ENCODE measurements around the gene DLEC1. TPM values are rescaled to one million over a fixed set of nuclear protein-coding genes. Genes with fewer than 3 reads are reported as not detected.

Gene DLEC1
- total RNA-seq, 1 donor from 2014 or later = 0.54 TPM

GRCh38 chr3:38171622-38172021, 132.6 kb downstream of the DLEC1 start:
- no peak for FAIRE-seq
- peaks cover 46% of the 10 kb centered on the region for H4K20me1 ChIP-seq (ENCODE audit: insufficient read depth, low read length)
- H3K4me1 Mint-ChIP-seq (ENCODE audit: low read depth, unreplicated experiment) = peaks cover 51% of the 10 kb centered on the region

More at GRCh38 chr3:38171622-38172021, 132.6 kb downstream of the DLEC1 start:
- H3K27ac ChIP-seq (ENCODE audit: low read depth, low read length) = no peak overlapping the region
- no peak overlapping the region for H2AFZ ChIP-seq (ENCODE audit: low read depth, low read length)
- TF ChIP-seq EZH2 (IDR thresholded peaks at IDR 0.05; ENCODE audit: insufficient read depth, low read length) = no peak
- TF ChIP-seq CTCF (IDR thresholded peaks at IDR 0.05; ENCODE audit: insufficient read depth, low read depth, low read length) = no peak
- no peaks in the 10 kb centered on the region for H3K27me3 ChIP-seq (ENCODE audit: insufficient read depth, low read length)
- H3K4me3 ChIP-seq (ENCODE audit: insufficient read depth, low read depth, low read length) = no peak overlapping the region
- peaks cover 3% of the 10 kb centered on the region for H3K9me3 Mint-ChIP-seq (ENCODE audit: unreplicated experiment)
- no peak overlapping the region for H3K4me2 ChIP-seq (ENCODE audit: low read length)
- H3K36me3 ChIP-seq (ENCODE audit: insufficient read depth, low read length) = no peaks in the 10 kb centered on the region
- peaks cover 33% of the 10 kb centered on the region for H3K4me1 ChIP-seq (ENCODE audit: insufficient read depth, low read length)
- H3K9ac ChIP-seq (ENCODE audit: low read length) = no peak overlapping the region
- H3K9me3 ChIP-seq (ENCODE audit: insufficient read depth, low read depth, low read length) = no peaks in the 10 kb centered on the region
- H3K27ac Mint-ChIP-seq (ENCODE audit: unreplicated experiment) = peak overlapping the region; percentile 66
- H3K79me2 ChIP-seq (ENCODE audit: insufficient read depth, low read length) = peaks cover 98% of the 10 kb centered on the region
- H3K4me3 Mint-ChIP-seq (ENCODE audit: unreplicated experiment) = no peak overlapping the region
- no peaks in the 10 kb centered on the region for H3K27me3 Mint-ChIP-seq (ENCODE audit: low read depth, unreplicated experiment)
- H3K36me3 Mint-ChIP-seq (ENCODE audit: low read depth, unreplicated experiment) = peaks cover 5% of the 10 kb centered on the region
- no peak for DNase-seq (ENCODE audit: low read depth)

Other genes starting within 250 kb of the DLEC1 start
- gene CTDSPL, start 177.3 kb upstream of the DLEC1 start, total RNA-seq = 32.9 and 37.9 TPM in 2 replicates
- gene VILL, start 48.4 kb upstream of the DLEC1 start, total RNA-seq = 1.0 and 1.5 TPM in 2 replicates
- gene PLCD1, start 9.6 kb upstream of the DLEC1 start, total RNA-seq = 15.8 and 16.7 TPM in 2 replicates
- gene ACAA1, start 97.9 kb downstream of the DLEC1 start, total RNA-seq = 67.0 and 69.4 TPM in 2 replicates
- 50.6 and 55.8 TPM in 2 replicates for gene MYD88, start 99.5 kb downstream of the DLEC1 start, total RNA-seq
- gene OXSR1, start 126.3 kb downstream of the DLEC1 start, total RNA-seq = 78.2 and 83.1 TPM in 2 replicates
- 0.72 and 1.8 TPM in 2 replicates for gene SLC22A13, start 226.6 kb downstream of the DLEC1 start, total RNA-seq
- 0.45 and 0.84 TPM in 2 replicates for gene SLC22A14, start 243.1 kb downstream of the DLEC1 start, total RNA-seq